Stomach (tissue), 4 donors: ENCODE measurements around the gene ZSWIM5.

ENCODE experiments used
- EP300 ChIP-seq: sonication (generic); formaldehyde crosslinking; IDR thresholded peaks from one replicate; pipeline ENCODE4 v1.6.1; 2017; ENCODE audit warnings: antibody characterized with exemption
- POLR2A ChIP-seq, 4 donors: fragments of 450-650 bp; IDR thresholded peaks; one replicate each; pipeline ENCODE4 v1.6.1; 2016; ENCODE audit warnings: antibody characterized with exemption in 4 of 4, control low read depth in 2 of 4, mild to moderate bottlenecking in 1 of 4, moderate library complexity in 1 of 4
- TF ChIP-seq, protein P1 (sequence below), 7 experiments: fragments of 450-650 bp in 4 of 7; fragments of 200-600 bp in 3 of 7; sonication (generic) in 3 of 7; IDR thresholded peaks; one replicate each; pipeline ENCODE4 v1.5.1; 2016 to 2019; ENCODE audit warnings: antibody characterized with exemption in 7 of 7, control low read depth in 2 of 7, mild to moderate bottlenecking in 1 of 7

DNA sequence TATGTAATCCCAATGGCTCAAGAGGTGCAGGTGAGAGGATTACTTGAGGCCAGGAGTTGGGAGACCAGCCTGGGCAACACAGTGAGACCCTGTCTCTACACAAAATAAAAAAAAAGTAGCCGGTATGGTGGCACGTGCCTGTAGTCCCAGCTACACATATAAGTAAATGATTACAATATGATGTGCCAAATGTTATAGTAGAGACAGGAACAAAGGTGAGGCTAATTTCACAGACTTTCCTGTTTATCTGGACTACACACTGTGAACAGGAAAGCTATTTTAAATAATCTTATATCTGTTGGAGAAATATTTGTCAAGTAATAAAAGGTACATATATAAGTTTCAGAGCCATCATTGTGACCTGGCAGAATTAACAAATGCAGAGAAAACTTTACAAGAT, 116.7 kb downstream of the ZSWIM5 start:
- TF ChIP-seq, protein P1, sequence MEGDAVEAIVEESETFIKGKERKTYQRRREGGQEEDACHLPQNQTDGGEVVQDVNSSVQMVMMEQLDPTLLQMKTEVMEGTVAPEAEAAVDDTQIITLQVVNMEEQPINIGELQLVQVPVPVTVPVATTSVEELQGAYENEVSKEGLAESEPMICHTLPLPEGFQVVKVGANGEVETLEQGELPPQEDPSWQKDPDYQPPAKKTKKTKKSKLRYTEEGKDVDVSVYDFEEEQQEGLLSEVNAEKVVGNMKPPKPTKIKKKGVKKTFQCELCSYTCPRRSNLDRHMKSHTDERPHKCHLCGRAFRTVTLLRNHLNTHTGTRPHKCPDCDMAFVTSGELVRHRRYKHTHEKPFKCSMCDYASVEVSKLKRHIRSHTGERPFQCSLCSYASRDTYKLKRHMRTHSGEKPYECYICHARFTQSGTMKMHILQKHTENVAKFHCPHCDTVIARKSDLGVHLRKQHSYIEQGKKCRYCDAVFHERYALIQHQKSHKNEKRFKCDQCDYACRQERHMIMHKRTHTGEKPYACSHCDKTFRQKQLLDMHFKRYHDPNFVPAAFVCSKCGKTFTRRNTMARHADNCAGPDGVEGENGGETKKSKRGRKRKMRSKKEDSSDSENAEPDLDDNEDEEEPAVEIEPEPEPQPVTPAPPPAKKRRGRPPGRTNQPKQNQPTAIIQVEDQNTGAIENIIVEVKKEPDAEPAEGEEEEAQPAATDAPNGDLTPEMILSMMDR (IDR thresholded peaks at IDR 0.05): no peak
- no peak for TF ChIP-seq EP300
- no peak for TF ChIP-seq POLR2A (IDR thresholded peaks at IDR 0.05)
